Spleen (tissue), 7 donors: ENCODE measurements around the gene SLC25A15.

Experiments
- POLR2A ChIP-seq, 3 donors: fragments of 450-650 bp; IDR thresholded peaks; one replicate each; pipeline ENCODE4 v1.5.1; 2017; ENCODE audit warnings: antibody characterized with exemption in 3 of 3, mild to moderate bottlenecking in 1 of 3
- POLR2AphosphoS5 ChIP-seq, 3 donors: sonication (generic); formaldehyde crosslinking; IDR thresholded peaks; one replicate each; pipeline ENCODE4 v1.5.1; 2017; ENCODE audit warnings: antibody characterized with exemption in 3 of 3
- TF ChIP-seq, protein P1 (sequence below), 11 experiments: fragments of 200-600 bp in 7 of 11; fragments of 450-650 bp in 4 of 11; sonication (generic) in 4 of 11; IDR thresholded peaks in 8 of 11; conservative IDR thresholded peaks in 3 of 11; 1 replicate in 7 of 11; 2 replicates in 4 of 11; pipeline versions ENCODE4 v1.4.0 to v1.8.0; 2016 to 2021; ENCODE audit warnings: antibody characterized with exemption in 11 of 11, inconsistent platforms in 4 of 11, mild to moderate bottlenecking in 1 of 11
- donor health status: DM: no; HTN: no; CAD: no; lungs with moderate emphysema.
- donor health status: DM: no; HTN: no; CAD: no.
- donor health status: DM: no; HTN: no; CAD: no.

DNA sequence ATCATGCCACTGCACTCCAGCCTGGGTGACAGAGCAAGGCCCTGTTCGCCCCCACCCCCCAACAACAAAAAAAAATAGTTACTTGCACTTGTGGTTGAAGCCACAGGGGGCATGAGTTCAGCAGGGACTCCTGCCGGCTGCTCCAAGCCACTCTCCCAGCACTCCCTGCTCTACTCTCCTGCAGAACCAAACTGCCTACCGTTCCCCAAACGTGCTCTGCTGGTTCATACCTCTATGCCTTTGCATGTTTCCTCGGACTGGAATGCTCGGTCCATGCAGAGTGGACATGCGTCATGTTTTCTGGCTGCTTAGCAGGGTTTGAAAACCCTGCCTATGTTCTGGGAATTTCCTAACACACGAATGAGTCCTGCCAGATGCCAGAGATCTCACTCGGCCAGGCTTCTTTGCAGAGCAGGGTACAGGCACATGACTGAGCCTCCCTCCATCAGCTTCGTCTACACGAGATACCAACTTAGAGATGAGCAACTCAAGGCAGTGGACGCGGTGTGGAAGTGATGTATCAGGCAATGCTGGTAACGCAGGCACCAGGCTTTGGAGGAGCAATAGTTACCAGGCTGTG lies 8.5 kb upstream of the SLC25A15 start:
- TF ChIP-seq POLR2AphosphoS5 (IDR thresholded peaks at IDR 0.05) (no peak), POLR2A (IDR thresholded peaks at IDR 0.05) (no peak)
- TF ChIP-seq, protein P1, sequence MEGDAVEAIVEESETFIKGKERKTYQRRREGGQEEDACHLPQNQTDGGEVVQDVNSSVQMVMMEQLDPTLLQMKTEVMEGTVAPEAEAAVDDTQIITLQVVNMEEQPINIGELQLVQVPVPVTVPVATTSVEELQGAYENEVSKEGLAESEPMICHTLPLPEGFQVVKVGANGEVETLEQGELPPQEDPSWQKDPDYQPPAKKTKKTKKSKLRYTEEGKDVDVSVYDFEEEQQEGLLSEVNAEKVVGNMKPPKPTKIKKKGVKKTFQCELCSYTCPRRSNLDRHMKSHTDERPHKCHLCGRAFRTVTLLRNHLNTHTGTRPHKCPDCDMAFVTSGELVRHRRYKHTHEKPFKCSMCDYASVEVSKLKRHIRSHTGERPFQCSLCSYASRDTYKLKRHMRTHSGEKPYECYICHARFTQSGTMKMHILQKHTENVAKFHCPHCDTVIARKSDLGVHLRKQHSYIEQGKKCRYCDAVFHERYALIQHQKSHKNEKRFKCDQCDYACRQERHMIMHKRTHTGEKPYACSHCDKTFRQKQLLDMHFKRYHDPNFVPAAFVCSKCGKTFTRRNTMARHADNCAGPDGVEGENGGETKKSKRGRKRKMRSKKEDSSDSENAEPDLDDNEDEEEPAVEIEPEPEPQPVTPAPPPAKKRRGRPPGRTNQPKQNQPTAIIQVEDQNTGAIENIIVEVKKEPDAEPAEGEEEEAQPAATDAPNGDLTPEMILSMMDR (IDR thresholded peaks at IDR 0.05 in 8 of 11, conservative IDR thresholded peaks at IDR 0.05 in 3 of 11) = no peak
